Fibroblast of lung (primary cell): ENCODE results near the gene TDP1. TPM values are rescaled to one million over a fixed set of nuclear protein-coding genes. Genes with fewer than 3 reads are reported as not detected.

Experiments
- DNase-seq, 2 donors: peaks; one replicate each; pipeline versions ENCODE4 v3.0.0 to v3.0.0-alpha.2; 2010; ENCODE audit warnings: low read depth in 2 of 2
- H2AFZ ChIP-seq: 2 replicates; pipeline ENCODE4 v1.5.1; 2012; ENCODE audit warnings: low read length, control low read depth, inconsistent platforms
- H3K27ac ChIP-seq: 2 replicates; pipeline ENCODE4 v1.5.1; 2011; ENCODE audit warnings: low read length, control low read depth; ENCODE audit not compliant: insufficient read depth
- H3K27me3 ChIP-seq: 2 replicates; pipeline ENCODE4 v1.5.1; 2011; ENCODE audit warnings: mild to moderate bottlenecking, low read length; ENCODE audit not compliant: control insufficient read depth, insufficient read depth
- H3K36me3 ChIP-seq: 2 replicates; pipeline ENCODE4 v1.5.1; 2011; ENCODE audit warnings: low read length; ENCODE audit not compliant: control insufficient read depth, insufficient read depth
- H3K4me1 ChIP-seq: 2 replicates; pipeline ENCODE4 v1.5.1; 2011; ENCODE audit warnings: low read length; ENCODE audit not compliant: control insufficient read depth, insufficient read depth; ENCODE audit errors: extremely low read depth
- H3K4me2 ChIP-seq: 2 replicates; pipeline ENCODE4 v1.5.1; 2011; ENCODE audit warnings: low read length, control low read depth; ENCODE audit not compliant: insufficient read depth; ENCODE audit errors: extremely low read depth
- H3K4me3 ChIP-seq, 4 experiments: fragments of 200-600 bp in 1 of 4; sonication (generic) in 1 of 4; replicated peaks in 1 of 4; 2 replicates each; pipeline ENCODE4 v1.5.1; 2011 to 2016; ENCODE audit warnings: low read length in 4 of 4, low read depth in 3 of 4, mild to moderate bottlenecking in 3 of 4, control low read depth in 2 of 4, inconsistent platforms in 1 of 4, mixed read lengths in 1 of 4; ENCODE audit not compliant: insufficient read depth in 1 of 4; ENCODE audit errors: control extremely low read depth in 1 of 4
- H3K79me2 ChIP-seq: 2 replicates; pipeline ENCODE4 v1.5.1; 2012; ENCODE audit warnings: mild to moderate bottlenecking, low read length, inconsistent platforms; ENCODE audit not compliant: control insufficient read depth, insufficient read depth
- H3K9ac ChIP-seq: 2 replicates; pipeline ENCODE4 v1.5.1; 2011; ENCODE audit warnings: mild to moderate bottlenecking, low read length, control low read depth; ENCODE audit not compliant: insufficient read depth
- H3K9me3 ChIP-seq: 2 replicates; pipeline ENCODE4 v1.5.1; 2012; ENCODE audit warnings: low read depth, low read length; ENCODE audit not compliant: control insufficient read depth, insufficient read depth
- H4K20me1 ChIP-seq: 2 replicates; pipeline ENCODE4 v1.5.1; 2011; ENCODE audit warnings: low read length; ENCODE audit not compliant: control insufficient read depth, insufficient read depth; ENCODE audit errors: extremely low read depth
- CTCF ChIP-seq, 2 donors: IDR thresholded peaks in 1 of 2; conservative IDR thresholded peaks in 1 of 2; 1 replicate in 1 of 2; 2 replicates in 1 of 2; pipeline ENCODE4 v1.5.1; 2011 to 2012; ENCODE audit warnings: low read length in 2 of 2, control low read depth in 1 of 2, inconsistent platforms in 1 of 2, low read depth in 1 of 2, mild to moderate bottlenecking in 1 of 2
- EZH2 ChIP-seq: IDR thresholded peaks from 2 replicates; pipeline ENCODE4 v1.5.1; 2012; ENCODE audit warnings: low read length, control low read depth, mild to moderate bottlenecking; ENCODE audit errors: missing control alignments
- polyA plus RNA-seq, 2 donors: library from polyadenylated mRNA; depleted of rRNA in 1 of 2; stranded (reverse) in 1 of 2; unstranded in 1 of 2; fragments of >200 nt; gene quantifications; 2 replicates each; pipeline ENCODE4 v1.2.1, GENCODE V29; 2011 to 2012; ENCODE audit warnings: missing spikeins in 1 of 2
- total RNA-seq: library from RNA; depleted of rRNA; stranded (reverse); fragments of >200 nt; gene quantifications from 2 replicates; pipeline ENCODE4 v1.2.1, GENCODE V29; 2014

The TDP1 gene
- total and polyA plus RNA-seq, 2 donors (not counting 1 experiment from before 2014, with no cell fraction given) = 11.7 to 13.7 TPM

DNA sequence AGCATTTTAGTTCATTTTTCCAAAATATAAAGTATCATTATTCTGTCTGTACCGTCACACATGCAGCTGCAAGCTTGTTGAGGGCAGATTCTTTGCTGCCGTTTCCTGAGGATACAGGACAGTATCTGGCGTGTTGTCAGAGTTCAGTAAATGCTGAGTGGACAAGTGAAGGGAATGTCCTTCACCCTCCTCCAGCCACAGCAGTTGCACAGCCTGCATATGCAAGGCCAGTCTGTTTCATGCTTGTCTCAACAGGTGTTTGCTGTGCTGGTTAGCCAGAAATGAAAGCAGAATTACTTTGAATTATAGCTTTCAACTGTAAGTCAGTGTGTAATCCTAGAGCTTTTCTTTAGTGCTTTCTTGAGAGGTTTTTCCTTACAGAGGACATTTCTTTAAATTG, 36.5 kb downstream of the TDP1 start:
- Histone ChIP-seq H3K36me3 (peaks cover 11% of the 10 kb centered on the region), H3K79me2 (no peaks in the 10 kb centered on the region), H3K9ac (no peak overlapping the region), H3K27ac (no peak overlapping the region), H3K27me3 (no peaks in the 10 kb centered on the region), H3K4me1 (no peaks in the 10 kb centered on the region), H4K20me1 (no peaks in the 10 kb centered on the region), H2AFZ (no peak overlapping the region), H3K9me3 (no peaks in the 10 kb centered on the region), H3K4me3 (no peak overlapping the region), H3K4me2 (no peak overlapping the region)
- DNase-seq = no peak
- TF ChIP-seq CTCF (conservative IDR thresholded peaks at IDR 0.05 in 1 of 2, IDR thresholded peaks at IDR 0.05 in 1 of 2; ENCODE audit: low read depth in 1 of 2, low read length in 2 of 2) (no peak), EZH2 (no peak)

DNA sequence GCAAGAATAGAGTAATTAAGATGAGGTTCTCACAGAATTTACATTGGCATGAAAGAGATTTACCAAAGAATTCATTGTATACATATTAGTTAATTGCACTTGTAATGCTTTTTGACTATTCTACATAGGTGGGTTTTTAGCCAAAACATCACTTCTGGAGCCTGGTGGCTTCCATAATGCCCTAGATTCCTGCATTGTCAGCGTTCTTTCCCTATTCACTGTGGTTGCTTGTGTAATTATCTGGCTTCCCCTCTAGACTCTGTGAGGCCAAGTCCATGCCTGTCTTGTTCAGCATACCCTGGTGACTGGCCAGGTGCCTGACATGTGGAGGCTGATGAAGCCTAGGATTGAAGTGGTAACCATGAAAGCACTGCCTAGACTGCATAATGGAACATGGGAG, 41.2 kb downstream of the TDP1 start:
- DNase-seq = no peak
- H3K4me2 ChIP-seq = no peak overlapping the region
- no peak overlapping the region for H3K9ac ChIP-seq
- H3K27me3 ChIP-seq = no peaks in the 10 kb centered on the region
- peaks cover 12% of the 10 kb centered on the region for H3K36me3 ChIP-seq
- H4K20me1 ChIP-seq = no peaks in the 10 kb centered on the region
- no peaks in the 10 kb centered on the region for H3K9me3 ChIP-seq
- H3K4me3 ChIP-seq = no peak overlapping the region
- H3K4me1 ChIP-seq = no peaks in the 10 kb centered on the region
- H2AFZ ChIP-seq = no peak overlapping the region
- TF ChIP-seq CTCF (conservative IDR thresholded peaks at IDR 0.05 in 1 of 2, IDR thresholded peaks at IDR 0.05 in 1 of 2; ENCODE audit: low read depth in 1 of 2, low read length in 2 of 2) (no peak), EZH2 (no peak)
- no peaks in the 10 kb centered on the region for H3K79me2 ChIP-seq
- H3K27ac ChIP-seq = no peak overlapping the region

- no peaks in the 10 kb centered on the region for H3K4me1 ChIP-seq
- H3K4me2 ChIP-seq = no peak overlapping the region
- H2AFZ ChIP-seq = no peak overlapping the region
- no peak overlapping the region for H3K4me3 ChIP-seq
- H3K27ac ChIP-seq = no peak overlapping the region
- no peaks in the 10 kb centered on the region for H3K79me2 ChIP-seq
- TF ChIP-seq EZH2 (no peak), CTCF (conservative IDR thresholded peaks at IDR 0.05 in 1 of 2, IDR thresholded peaks at IDR 0.05 in 1 of 2; ENCODE audit: low read depth in 1 of 2, low read length in 2 of 2) (no peak)
- H4K20me1 ChIP-seq = no peaks in the 10 kb centered on the region
- no peak overlapping the region for H3K9ac ChIP-seq
- H3K36me3 ChIP-seq = peaks cover 8% of the 10 kb centered on the region
- no peaks in the 10 kb centered on the region for H3K27me3 ChIP-seq
- DNase-seq = no peak
- no peaks in the 10 kb centered on the region for H3K9me3 ChIP-seq
Measured at GRCh38 chr14:90000935-90001334, 45.2 kb downstream of the TDP1 start.
